ENCODE measurements around the gene SMIM44. TPM values are rescaled to one million over a fixed set of nuclear protein-coding genes. Genes with fewer than 3 reads are reported as not detected.

SMIM44 gene
- total RNA-seq, 2 donors from 2014 or later: not detected

- no peaks in the 10 kb centered on the region for H3K27me3 ChIP-seq (ENCODE audit: control insufficient read depth, insufficient read depth, low read length, poor library complexity, severe bottlenecking)
- Mint-ChIP-seq H3K4me1 (no peaks in the 10 kb centered on the region), H3K27ac (no peak overlapping the region), H3K4me3 (no peak overlapping the region), H3K27me3 (ENCODE audit: insufficient read depth) (no peaks in the 10 kb centered on the region), H3K9me3 (no peaks in the 10 kb centered on the region), H3K36me3 (ENCODE audit: low read depth) (peaks cover 28% of the 10 kb centered on the region)
- H3K36me3 ChIP-seq (ENCODE audit: control insufficient read depth, insufficient read depth, low read length): peaks cover 27% of the 10 kb centered on the region
- H3K4me3 ChIP-seq (ENCODE audit: low read length): no peak overlapping the region
- no peaks in the 10 kb centered on the region for H3K9me3 ChIP-seq (ENCODE audit: control insufficient read depth, low read length)
- no peak for TF ChIP-seq CTCF (conservative IDR thresholded peaks at IDR 0.05)
- WGBS, 2 experiments (ENCODE audit: insufficient coverage in 1 of 2, insufficient read length in 1 of 2): 94 to 100% methylated on average over 3 to 14 of the region's 14 CpGs
- no peak overlapping the region for H3K27ac ChIP-seq (ENCODE audit: low read depth, low read length)
- no peak for DNase-seq
- no peak overlapping the region for H3K9ac ChIP-seq (ENCODE audit: extremely low read depth, low read length, poor library complexity, severe bottlenecking)
- H3K4me1 ChIP-seq (ENCODE audit: control insufficient read depth, insufficient read depth, low read length): no peaks in the 10 kb centered on the region
Observed at GRCh38 chr19:3528080-3528479, 44.8 kb upstream of the SMIM44 start.

- H3K36me3 Mint-ChIP-seq (ENCODE audit: low read depth): peaks cover 26% of the 10 kb centered on the region
- H3K9me3 Mint-ChIP-seq: no peaks in the 10 kb centered on the region
- H3K36me3 ChIP-seq (ENCODE audit: control insufficient read depth, insufficient read depth, low read length): peaks cover 27% of the 10 kb centered on the region
- no peak for DNase-seq
- no peaks in the 10 kb centered on the region for H3K27me3 ChIP-seq (ENCODE audit: control insufficient read depth, insufficient read depth, low read length, poor library complexity, severe bottlenecking)
- no peaks in the 10 kb centered on the region for H3K27me3 Mint-ChIP-seq (ENCODE audit: insufficient read depth)
- H3K4me1 ChIP-seq (ENCODE audit: control insufficient read depth, insufficient read depth, low read length): no peaks in the 10 kb centered on the region
- no peak overlapping the region for H3K9ac ChIP-seq (ENCODE audit: extremely low read depth, low read length, poor library complexity, severe bottlenecking)
- no peak overlapping the region for H3K27ac ChIP-seq (ENCODE audit: low read depth, low read length)
- WGBS, 2 experiments (ENCODE audit: insufficient coverage in 1 of 2, insufficient read length in 1 of 2): 94 to 99% methylated on average over 11 to 21 of the region's 21 CpGs
- H3K4me3 Mint-ChIP-seq: no peak overlapping the region
- no peak overlapping the region for H3K27ac Mint-ChIP-seq
- H3K9me3 ChIP-seq (ENCODE audit: control insufficient read depth, low read length): no peaks in the 10 kb centered on the region
- TF ChIP-seq CTCF (conservative IDR thresholded peaks at IDR 0.05): no peak
- H3K4me3 ChIP-seq (ENCODE audit: low read length): no peak overlapping the region
- H3K4me1 Mint-ChIP-seq: no peaks in the 10 kb centered on the region
Observed at GRCh38 chr19:3527238-3527910, 44.1 kb upstream of the SMIM44 start.

GRCh38 chr19:3526507-3527237 is 43.4 kb upstream of the SMIM44 start:
- no peaks in the 10 kb centered on the region for H3K27me3 Mint-ChIP-seq (ENCODE audit: insufficient read depth)
- WGBS, 2 experiments (ENCODE audit: insufficient coverage in 1 of 2, insufficient read length in 1 of 2): 95 to 98% methylated on average over 18 to 28 of the region's 28 CpGs
- H3K4me3 Mint-ChIP-seq: no peak overlapping the region

More at GRCh38 chr19:3526507-3527237, 43.4 kb upstream of the SMIM44 start:
- no peaks in the 10 kb centered on the region for H3K4me1 ChIP-seq (ENCODE audit: control insufficient read depth, insufficient read depth, low read length)
- peak; percentile 66 for TF ChIP-seq CTCF (conservative IDR thresholded peaks at IDR 0.05)
- peaks cover 30% of the 10 kb centered on the region for H3K36me3 Mint-ChIP-seq (ENCODE audit: low read depth)
- no peak overlapping the region for H3K27ac ChIP-seq (ENCODE audit: low read depth, low read length)
- H3K9me3 Mint-ChIP-seq: no peaks in the 10 kb centered on the region
- no peaks in the 10 kb centered on the region for H3K4me1 Mint-ChIP-seq
- DNase-seq: no peak
- no peaks in the 10 kb centered on the region for H3K27me3 ChIP-seq (ENCODE audit: control insufficient read depth, insufficient read depth, low read length, poor library complexity, severe bottlenecking)
- H3K36me3 ChIP-seq (ENCODE audit: control insufficient read depth, insufficient read depth, low read length): peaks cover 27% of the 10 kb centered on the region
- H3K4me3 ChIP-seq (ENCODE audit: low read length): no peak overlapping the region
- no peak overlapping the region for H3K27ac Mint-ChIP-seq
- no peaks in the 10 kb centered on the region for H3K9me3 ChIP-seq (ENCODE audit: control insufficient read depth, low read length)
- no peak overlapping the region for H3K9ac ChIP-seq (ENCODE audit: extremely low read depth, low read length, poor library complexity, severe bottlenecking)
